Measurements from ENCODE around the gene EDNRA.

The EDNRA gene

GRCh38 chr4:147524601-147525000 lies 43.7 kb downstream of the EDNRA start:
- Histone ChIP-seq H3K27me3 (peaks cover 8% of the 10 kb centered on the region), H3K36me3 (no peaks in the 10 kb centered on the region), H3K4me3 (ENCODE audit: low read depth in 1 of 2, low read length in 1 of 2) (no peak overlapping the region), H3K27ac (no peak overlapping the region), H3K9me3 (no peaks in the 10 kb centered on the region), H3K4me1 (ENCODE audit: control insufficient read depth in 1 of 2, insufficient read depth in 1 of 2, low read depth in 1 of 2, low read length in 1 of 2) (no peaks in the 10 kb centered on the region)
- TF ChIP-seq CTCF (IDR thresholded peaks at IDR 0.05): no peak

DNA sequence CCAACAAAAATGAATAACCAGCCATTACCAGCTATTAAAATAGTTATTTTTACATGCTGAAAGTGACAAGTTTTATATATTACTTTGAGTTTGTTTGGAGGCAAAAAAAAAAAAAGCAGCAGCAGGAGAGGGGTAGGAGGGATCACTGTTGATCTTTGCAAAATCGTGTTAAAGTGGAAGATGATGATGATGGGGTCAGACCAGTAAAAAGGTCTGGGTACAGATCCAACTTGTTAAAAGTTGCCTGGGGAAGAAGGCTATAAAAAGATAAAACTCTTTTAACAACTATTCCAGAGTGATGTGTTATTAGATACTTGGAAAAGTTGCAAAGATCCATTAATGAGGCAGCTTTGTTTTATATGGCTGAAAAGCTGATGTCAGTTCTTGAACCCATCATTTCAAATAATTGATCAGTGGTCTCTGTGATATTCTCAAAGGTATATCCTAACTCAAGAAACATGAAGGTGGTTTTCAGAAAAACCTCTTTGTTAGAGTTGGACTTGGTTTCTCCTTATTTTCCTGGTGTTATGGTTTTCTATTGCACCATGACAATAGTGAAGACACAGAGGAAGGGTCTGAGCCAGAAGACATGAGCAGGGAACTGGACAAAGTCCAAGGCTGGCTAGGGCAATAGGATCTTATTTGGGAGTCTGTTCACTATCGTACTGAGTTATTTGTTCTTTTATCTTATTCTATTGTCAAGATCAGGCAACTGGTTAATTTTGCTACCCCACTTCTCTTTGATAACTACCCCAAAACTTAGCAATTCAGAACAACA lies 44.8 kb downstream of the EDNRA start:
- peaks cover 8% of the 10 kb centered on the region for H3K27me3 ChIP-seq
- no peaks in the 10 kb centered on the region for H3K9me3 ChIP-seq
- no peak overlapping the region for H3K27ac ChIP-seq
- no peaks in the 10 kb centered on the region for H3K36me3 ChIP-seq
- TF ChIP-seq CTCF (IDR thresholded peaks at IDR 0.05): no peak
- no peak overlapping the region for H3K4me3 ChIP-seq (ENCODE audit: low read depth in 1 of 2, low read length in 1 of 2)
- no peaks in the 10 kb centered on the region for H3K4me1 ChIP-seq (ENCODE audit: control insufficient read depth in 1 of 2, insufficient read depth in 1 of 2, low read depth in 1 of 2, low read length in 1 of 2)

- Histone ChIP-seq H3K27me3 (peaks cover 8% of the 10 kb centered on the region), H3K4me3 (ENCODE audit: low read depth in 1 of 2, low read length in 1 of 2) (no peak overlapping the region), H3K27ac (no peak overlapping the region), H3K4me1 (ENCODE audit: control insufficient read depth in 1 of 2, insufficient read depth in 1 of 2, low read depth in 1 of 2, low read length in 1 of 2) (no peaks in the 10 kb centered on the region), H3K9me3 (no peaks in the 10 kb centered on the region), H3K36me3 (no peaks in the 10 kb centered on the region)
- TF ChIP-seq CTCF (IDR thresholded peaks at IDR 0.05): no peak
Observed at GRCh38 chr4:147526272-147526654, 45.4 kb downstream of the EDNRA start.

DNA sequence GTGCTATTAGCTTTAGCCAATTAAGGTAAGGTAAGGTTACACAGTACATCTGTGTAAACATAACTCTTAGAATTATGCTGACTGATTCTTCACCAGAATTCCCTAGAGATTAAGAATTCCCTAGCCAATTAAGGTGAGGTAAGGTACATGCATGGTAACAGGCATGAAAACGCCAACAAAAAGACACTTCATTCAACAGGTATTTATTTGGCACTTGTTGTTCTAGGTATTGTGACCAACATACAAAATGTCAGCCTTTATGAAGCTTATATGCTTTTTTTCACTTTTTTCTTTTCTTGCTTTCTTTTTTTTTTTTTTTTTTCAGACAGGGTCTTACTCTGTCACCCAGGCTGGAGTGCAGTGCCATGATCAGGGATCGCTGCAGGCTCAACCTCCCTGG lies 47.2 kb downstream of the EDNRA start:
- no peaks in the 10 kb centered on the region for H3K9me3 ChIP-seq
- no peaks in the 10 kb centered on the region for H3K4me1 ChIP-seq (ENCODE audit: control insufficient read depth in 1 of 2, insufficient read depth in 1 of 2, low read depth in 1 of 2, low read length in 1 of 2)
- no peak overlapping the region for H3K27ac ChIP-seq
- H3K4me3 ChIP-seq (ENCODE audit: low read depth in 1 of 2, low read length in 1 of 2): no peak overlapping the region
- TF ChIP-seq CTCF (IDR thresholded peaks at IDR 0.05): no peak
- no peaks in the 10 kb centered on the region for H3K36me3 ChIP-seq
- H3K27me3 ChIP-seq: peaks cover 8% of the 10 kb centered on the region

DNA sequence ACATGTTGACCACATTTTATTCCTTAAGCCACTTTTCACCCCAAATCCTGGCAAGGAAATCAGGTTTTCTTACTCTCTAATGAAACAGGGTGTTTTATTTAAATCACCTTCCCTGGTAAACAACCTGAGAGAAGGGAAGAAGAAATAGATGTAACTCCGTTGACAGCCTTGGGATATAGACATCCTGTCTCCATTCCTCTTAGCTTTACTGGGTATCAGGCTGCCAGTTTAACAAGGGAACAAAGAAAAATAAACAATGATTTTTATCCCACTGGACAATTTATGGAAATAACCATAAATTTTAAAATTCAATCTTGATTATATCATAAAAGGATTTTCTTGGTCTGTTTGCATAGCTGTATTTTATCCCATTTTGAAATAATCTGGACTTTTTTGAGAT lies 49.2 kb downstream of the EDNRA start:
- H3K36me3 ChIP-seq: no peaks in the 10 kb centered on the region
- no peaks in the 10 kb centered on the region for H3K4me1 ChIP-seq (ENCODE audit: control insufficient read depth in 1 of 2, insufficient read depth in 1 of 2, low read depth in 1 of 2, low read length in 1 of 2)
- no peak overlapping the region for H3K4me3 ChIP-seq (ENCODE audit: low read depth in 1 of 2, low read length in 1 of 2)
- no peak for TF ChIP-seq CTCF (IDR thresholded peaks at IDR 0.05)
- no peaks in the 10 kb centered on the region for H3K9me3 ChIP-seq
- peaks cover 7% of the 10 kb centered on the region for H3K27me3 ChIP-seq
- H3K27ac ChIP-seq: no peak overlapping the region

Data from neutrophil (primary cell).